Central memory CD8-positive, alpha-beta T cell (primary cell): ENCODE measurements around the gene SPECC1L.

ENCODE experiments used
- ATAC-seq: fragments of 150-1000 bp; cut with Tn5 transposase; replicated peaks from 2 replicates; pipeline ENCODE4 v1.10.0; 2022; ENCODE audit warnings: mild to moderate bottlenecking, moderate FRiP score, moderate number of reproducible peaks; ENCODE audit not compliant: poor library complexity, severe bottlenecking; ENCODE audit errors: extremely low read depth
- DNase-seq, 2 donors: peaks; one replicate each; pipeline ENCODE4 v3.0.0; 2021; ENCODE audit warnings: low spot score in 2 of 2
- H3K27ac Mint-ChIP-seq: one replicate; pipeline ENCODE4 v1.8.0; 2022; ENCODE audit warnings: low read depth, mild to moderate bottlenecking, moderate library complexity, mixed read lengths
- H3K27me3 Mint-ChIP-seq: one replicate; pipeline ENCODE4 v1.8.0; 2022; ENCODE audit warnings: mixed read lengths
- H3K36me3 Mint-ChIP-seq: one replicate; pipeline ENCODE4 v1.8.0; 2022; ENCODE audit warnings: mild to moderate bottlenecking, moderate library complexity, mixed read lengths; ENCODE audit not compliant: insufficient read depth
- H3K4me1 Mint-ChIP-seq: one replicate; pipeline ENCODE4 v1.8.0; 2022; ENCODE audit warnings: mixed read lengths
- H3K4me3 Mint-ChIP-seq: one replicate; pipeline ENCODE4 v1.8.0; 2022; ENCODE audit warnings: mild to moderate bottlenecking, moderate library complexity, mixed read lengths
- H3K9me3 Mint-ChIP-seq: one replicate; pipeline ENCODE4 v1.8.0; 2022; ENCODE audit warnings: mixed read lengths

Gene SPECC1L

DNA sequence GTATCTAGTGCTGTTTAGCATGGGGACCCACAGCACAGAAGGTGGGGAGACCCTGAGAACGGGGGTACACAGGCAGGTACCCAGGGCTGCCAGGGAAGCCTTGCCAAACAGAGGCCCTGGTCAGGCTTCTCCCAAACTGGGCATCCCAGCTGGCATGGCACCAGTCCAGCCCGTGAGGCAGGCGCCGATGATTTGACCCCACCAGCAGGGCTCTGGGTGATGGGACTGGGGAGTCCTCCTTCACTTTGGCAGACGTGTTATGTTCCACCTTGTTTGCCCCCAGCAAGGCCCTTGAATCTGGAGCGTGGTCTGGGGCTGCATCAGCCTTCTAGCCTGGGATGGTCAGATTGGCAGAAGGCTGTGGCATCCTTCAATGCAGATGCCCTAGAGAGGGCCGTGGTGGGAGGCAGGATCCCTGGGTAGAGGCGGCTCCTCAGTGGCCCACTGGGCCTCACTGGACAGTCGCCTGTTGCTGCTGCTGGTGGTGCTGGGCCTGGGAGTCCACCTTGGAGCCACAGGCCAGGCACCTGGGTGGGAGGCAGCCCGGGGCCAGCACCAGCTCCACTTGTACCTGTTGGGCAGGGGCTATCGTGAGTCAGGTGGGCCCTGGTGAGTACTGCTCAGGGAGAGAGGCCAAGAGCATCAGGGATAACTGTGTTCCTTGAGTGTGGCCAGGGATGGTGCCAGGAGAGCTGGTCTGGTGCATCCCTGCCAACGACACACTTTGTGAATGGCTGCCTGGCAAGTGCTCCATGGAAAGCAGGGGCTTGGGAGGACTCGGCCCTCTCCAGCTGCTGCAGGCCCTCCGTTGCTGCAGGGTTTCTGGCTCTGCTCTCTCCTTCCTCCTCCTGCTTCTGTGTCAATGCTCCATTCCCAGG is 160.0 kb downstream of the SPECC1L start:
- peaks cover 28% of the 10 kb centered on the region for H3K36me3 Mint-ChIP-seq
- ATAC-seq (no peak), DNase-seq (no peak)
- H3K4me1 Mint-ChIP-seq, result peaks cover 79% of the 10 kb centered on the region
- no peaks in the 10 kb centered on the region for H3K27me3 Mint-ChIP-seq
- no peaks in the 10 kb centered on the region for H3K9me3 Mint-ChIP-seq
- H3K4me3 Mint-ChIP-seq, result peak overlapping the region; percentile 86
- H3K27ac Mint-ChIP-seq, result peak overlapping the region; percentile 98

DNA sequence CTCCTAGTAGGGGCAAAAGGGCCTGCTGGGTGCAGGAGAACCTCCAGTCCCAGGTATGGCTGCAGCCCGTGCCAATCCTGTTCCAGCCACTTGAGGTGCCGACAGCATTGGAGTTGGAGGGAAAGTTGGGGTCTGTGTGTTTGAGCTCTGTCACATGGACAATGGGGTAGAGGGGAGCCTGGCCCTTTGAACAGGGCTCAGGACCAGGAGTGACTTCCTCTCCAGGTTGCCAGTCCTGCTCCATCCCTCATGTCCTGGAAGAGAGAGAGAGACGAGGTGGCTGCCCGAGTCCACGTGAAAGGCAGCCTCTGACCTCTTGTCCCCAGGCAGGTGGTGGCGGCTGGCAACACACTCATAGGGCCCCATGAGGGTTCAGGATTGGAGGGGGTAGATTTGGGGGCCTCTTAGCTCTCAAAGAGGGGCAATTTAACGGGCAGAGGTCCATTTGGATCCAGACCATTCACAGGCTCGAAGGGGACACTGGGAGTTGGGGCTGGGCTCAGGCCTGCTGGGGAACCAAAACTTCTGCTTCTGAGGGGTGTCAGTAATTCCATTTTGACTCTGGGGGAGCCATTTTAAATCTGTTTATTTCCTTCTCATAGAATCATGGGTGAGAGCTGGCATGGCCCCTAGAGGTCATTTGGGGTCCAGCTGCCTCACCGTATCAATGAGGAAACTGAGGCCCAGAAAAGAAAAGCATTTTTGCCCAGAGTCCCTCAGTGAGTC is 160.8 kb downstream of the SPECC1L start:
- H3K36me3 Mint-ChIP-seq, result peaks cover 27% of the 10 kb centered on the region
- DNase-seq, result no peak
- peaks cover 77% of the 10 kb centered on the region for H3K4me1 Mint-ChIP-seq
- H3K27ac Mint-ChIP-seq, result peak overlapping the region; percentile 71
- no peak for ATAC-seq
- no peaks in the 10 kb centered on the region for H3K27me3 Mint-ChIP-seq
- H3K4me3 Mint-ChIP-seq, result peak overlapping the region; percentile 48
- H3K9me3 Mint-ChIP-seq, result no peaks in the 10 kb centered on the region

DNA sequence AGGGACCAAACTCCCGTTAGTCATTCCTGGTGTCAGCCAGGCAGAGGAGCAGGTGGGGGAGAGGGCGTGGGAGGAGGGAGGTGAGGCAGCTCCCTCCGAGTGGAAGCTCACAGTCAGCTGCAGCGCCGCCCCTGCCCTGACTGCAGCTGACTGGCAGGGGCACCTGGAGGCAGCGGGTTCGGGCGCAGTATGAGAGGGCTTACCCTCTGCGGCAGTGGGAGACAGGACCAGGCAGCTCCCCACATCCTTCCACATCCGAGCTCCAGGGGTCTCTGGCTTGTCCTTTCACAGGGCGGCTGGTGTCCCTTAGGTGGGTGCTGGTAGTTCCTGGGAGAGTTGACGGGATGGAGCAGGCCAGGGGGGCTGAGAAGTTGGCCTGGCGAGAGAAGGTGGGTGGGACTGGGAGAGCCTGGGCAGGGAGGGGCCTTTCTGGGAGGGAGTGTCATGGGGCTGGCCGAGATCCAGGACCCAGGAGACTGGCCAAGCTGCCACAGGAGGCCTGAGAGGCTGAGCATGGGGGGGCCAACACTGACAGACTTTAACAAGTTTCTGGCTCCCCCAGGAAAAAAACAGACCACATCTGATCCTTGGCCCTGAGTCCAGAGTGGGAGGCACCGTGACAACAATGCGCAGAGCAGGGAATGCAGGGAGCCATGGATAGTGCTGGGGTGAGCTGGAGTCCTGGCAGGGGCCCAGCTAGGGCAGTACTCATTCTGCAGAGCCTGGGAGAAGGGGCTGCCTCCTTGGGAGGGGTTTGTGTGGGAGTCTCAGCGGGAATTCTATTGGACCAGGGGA is 161.6 kb downstream of the SPECC1L start:
- no peak for ATAC-seq
- peak overlapping the region; percentile 48 for H3K4me3 Mint-ChIP-seq
- peaks cover 76% of the 10 kb centered on the region for H3K4me1 Mint-ChIP-seq
- DNase-seq, result no peak
- no peaks in the 10 kb centered on the region for H3K9me3 Mint-ChIP-seq
- H3K27ac Mint-ChIP-seq, result peak overlapping the region; percentile 44
- no peaks in the 10 kb centered on the region for H3K27me3 Mint-ChIP-seq
- H3K36me3 Mint-ChIP-seq, result peaks cover 25% of the 10 kb centered on the region

DNA sequence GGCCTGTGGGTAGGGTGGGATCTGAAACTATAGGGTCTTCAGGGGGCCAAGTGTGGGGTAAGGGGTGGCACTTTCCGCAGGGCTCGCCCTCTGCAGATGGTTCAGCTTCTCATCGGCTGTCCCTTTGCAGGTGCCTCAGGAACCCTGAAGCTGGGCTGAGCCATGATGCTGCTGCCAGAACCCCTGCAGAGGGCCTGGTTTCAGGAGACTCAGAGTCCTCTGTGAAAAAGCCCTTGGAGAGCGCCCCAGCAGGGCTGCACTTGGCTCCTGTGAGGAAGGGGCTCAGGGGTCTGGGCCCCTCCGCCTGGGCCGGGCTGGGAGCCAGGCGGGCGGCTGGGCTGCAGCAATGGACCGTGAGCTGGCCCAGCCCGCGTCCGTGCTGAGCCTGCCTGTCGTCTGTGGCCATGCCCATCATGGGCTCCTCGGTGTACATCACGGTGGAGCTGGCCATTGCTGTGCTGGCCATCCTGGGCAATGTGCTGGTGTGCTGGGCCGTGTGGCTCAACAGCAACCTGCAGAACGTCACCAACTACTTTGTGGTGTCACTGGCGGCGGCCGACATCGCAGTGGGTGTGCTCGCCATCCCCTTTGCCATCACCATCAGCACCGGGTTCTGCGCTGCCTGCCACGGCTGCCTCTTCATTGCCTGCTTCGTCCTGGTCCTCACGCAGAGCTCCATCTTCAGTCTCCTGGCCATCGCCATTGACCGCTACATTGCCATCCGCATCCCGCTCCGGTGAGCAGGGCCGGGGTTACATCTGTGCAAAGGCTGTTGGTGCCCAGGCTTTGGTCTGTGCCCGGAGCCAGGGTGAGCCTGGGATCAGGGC is 162.6 kb downstream of the SPECC1L start:
- Mint-ChIP-seq H3K27ac (peak overlapping the region; percentile 44), H3K4me1 (peaks cover 79% of the 10 kb centered on the region), H3K27me3 (no peaks in the 10 kb centered on the region), H3K9me3 (no peaks in the 10 kb centered on the region), H3K36me3 (peaks cover 21% of the 10 kb centered on the region), H3K4me3 (peak overlapping the region; percentile 64)
- no peak for DNase-seq
- no peak for ATAC-seq

DNA sequence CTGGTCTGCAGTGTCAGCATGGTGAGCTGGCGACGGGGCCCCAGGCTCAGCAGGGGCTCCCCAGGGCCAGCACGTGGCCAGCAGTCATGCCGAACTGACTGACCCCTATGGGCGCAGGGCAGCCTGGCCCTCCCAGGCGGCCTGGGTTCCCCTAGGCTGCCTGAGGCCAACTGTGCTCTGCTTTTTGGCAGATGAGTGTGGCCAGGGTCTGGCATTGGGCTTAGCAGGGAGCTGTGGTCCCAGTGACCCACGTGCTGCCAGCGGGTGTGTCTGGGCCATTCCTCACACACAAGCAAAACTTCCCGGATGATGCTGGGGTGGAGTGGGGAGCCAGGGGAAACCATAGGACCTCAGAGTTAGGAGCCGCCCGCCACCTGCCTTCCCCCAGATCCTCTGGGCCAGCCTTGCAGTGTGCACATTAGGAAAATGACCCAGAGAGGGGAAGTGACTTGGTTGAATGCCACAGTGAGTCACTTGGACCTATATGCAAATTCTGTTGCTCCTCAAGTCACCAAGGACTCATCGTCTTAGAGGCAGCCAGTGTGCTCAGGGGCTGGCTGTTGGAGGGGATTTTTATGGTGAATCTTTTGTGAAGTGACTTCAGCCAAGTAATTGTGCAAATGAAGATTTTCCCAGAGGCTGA is 163.3 kb downstream of the SPECC1L start:
- peak overlapping the region; percentile 64 for H3K4me3 Mint-ChIP-seq
- H3K36me3 Mint-ChIP-seq, result peaks cover 21% of the 10 kb centered on the region
- peak overlapping the region; percentile 93 for H3K27ac Mint-ChIP-seq
- peaks cover 76% of the 10 kb centered on the region for H3K4me1 Mint-ChIP-seq
- H3K27me3 Mint-ChIP-seq, result no peaks in the 10 kb centered on the region
- DNase-seq (no peak), ATAC-seq (peak; percentile 53)
- H3K9me3 Mint-ChIP-seq, result no peaks in the 10 kb centered on the region

DNA sequence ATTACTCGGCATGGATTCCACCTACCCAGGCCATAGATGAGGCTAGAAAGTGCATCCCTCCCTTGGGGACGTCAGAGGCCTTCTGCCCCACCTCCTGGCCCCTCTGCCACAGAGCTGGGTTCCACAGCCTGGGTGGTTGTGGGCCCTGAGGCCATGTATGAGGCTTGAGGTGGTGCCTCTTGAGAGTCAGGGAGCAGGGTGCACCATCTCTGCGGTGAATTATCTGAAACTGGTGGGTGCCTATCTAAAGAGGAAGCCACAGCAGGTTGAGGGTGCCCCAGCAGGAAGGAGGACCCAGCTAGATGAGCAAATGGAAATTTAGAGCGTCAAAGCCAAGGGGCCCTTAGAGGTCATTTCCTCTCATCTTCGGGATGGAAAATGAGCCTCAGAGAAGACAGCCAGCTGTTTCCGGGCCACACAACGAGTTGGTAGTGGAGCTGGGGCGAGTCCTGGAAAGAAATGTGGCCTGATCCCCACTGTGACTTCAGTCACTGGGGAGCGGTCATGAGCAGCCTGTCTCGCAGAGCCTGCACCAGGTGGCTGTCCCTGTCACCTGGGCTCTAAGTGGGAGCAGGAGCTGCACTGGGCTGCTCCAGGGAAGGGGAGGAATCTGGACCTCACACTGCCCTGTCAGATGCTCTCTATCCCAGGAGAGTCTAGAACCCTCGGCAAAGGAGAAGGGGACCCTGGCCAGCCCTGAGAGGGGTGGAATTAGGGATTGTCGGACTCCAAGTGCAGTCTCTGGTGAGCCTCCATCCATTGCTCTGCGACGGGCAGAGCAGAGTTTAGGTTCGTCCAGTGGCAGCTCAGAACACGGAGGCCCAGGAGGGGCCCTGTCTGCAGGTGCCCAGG is 164.1 kb downstream of the SPECC1L start:
- H3K9me3 Mint-ChIP-seq, result no peaks in the 10 kb centered on the region
- ATAC-seq (peak; percentile 94), DNase-seq (peak; percentile 57 to 81)
- H3K36me3 Mint-ChIP-seq, result peaks cover 26% of the 10 kb centered on the region
- peak overlapping the region; percentile 64 for H3K4me3 Mint-ChIP-seq
- peaks cover 69% of the 10 kb centered on the region for H3K4me1 Mint-ChIP-seq
- H3K27ac Mint-ChIP-seq, result peak overlapping the region; percentile 93
- no peaks in the 10 kb centered on the region for H3K27me3 Mint-ChIP-seq

DNA sequence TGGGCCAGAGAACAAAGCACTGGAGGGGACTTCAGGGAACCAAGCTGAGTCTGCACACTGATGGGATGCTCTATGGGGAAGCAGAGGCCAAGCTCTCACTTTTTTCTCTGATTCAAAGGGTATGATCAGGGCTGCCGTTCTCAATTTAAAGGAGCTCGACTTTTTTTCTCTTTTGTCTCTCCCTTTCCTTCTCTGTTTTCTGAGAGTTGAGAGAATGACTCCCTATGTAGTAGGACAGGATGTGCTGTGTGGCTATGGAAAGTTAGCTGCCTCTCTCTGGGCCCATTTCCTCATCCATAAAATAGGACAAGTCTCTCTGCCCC is 164.7 kb downstream of the SPECC1L start:
- H3K27me3 Mint-ChIP-seq, result no peaks in the 10 kb centered on the region
- DNase-seq (no peak), ATAC-seq (no peak)
- H3K27ac Mint-ChIP-seq, result peak overlapping the region; percentile 93
- H3K4me1 Mint-ChIP-seq, result peaks cover 69% of the 10 kb centered on the region
- peaks cover 27% of the 10 kb centered on the region for H3K36me3 Mint-ChIP-seq
- no peaks in the 10 kb centered on the region for H3K9me3 Mint-ChIP-seq
- peak overlapping the region; percentile 64 for H3K4me3 Mint-ChIP-seq

DNA sequence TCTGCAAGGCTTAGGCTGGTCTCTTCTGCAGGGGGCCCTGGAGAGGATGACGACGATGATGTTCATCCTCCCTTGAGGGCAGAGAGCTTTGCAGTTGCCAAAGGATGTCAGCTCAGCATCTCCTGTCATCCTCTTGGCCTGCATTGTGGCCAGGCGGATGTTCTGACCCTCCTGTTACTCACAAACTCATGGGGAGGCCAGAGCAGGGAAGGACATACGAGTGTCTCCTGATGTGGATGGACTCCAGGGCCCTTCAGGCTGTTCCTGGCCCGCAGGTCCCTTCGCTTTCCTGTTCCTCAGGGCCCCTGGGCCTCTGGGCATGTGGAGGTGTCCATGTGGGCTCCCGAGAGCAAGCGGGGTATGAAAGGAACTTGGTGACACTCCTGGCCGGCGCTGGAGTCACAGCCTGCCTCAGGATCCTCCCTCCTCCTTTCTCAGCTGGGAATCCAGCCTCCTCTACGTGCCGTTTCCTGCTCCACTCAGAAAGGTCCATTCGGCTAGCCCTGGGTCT is 165.3 kb downstream of the SPECC1L start:
- Mint-ChIP-seq H3K4me1 (peaks cover 75% of the 10 kb centered on the region), H3K27me3 (no peaks in the 10 kb centered on the region), H3K36me3 (peaks cover 30% of the 10 kb centered on the region), H3K9me3 (no peaks in the 10 kb centered on the region), H3K27ac (peak overlapping the region; percentile 93), H3K4me3 (peak overlapping the region; percentile 64)
- DNase-seq (no peak), ATAC-seq (no peak)

DNA sequence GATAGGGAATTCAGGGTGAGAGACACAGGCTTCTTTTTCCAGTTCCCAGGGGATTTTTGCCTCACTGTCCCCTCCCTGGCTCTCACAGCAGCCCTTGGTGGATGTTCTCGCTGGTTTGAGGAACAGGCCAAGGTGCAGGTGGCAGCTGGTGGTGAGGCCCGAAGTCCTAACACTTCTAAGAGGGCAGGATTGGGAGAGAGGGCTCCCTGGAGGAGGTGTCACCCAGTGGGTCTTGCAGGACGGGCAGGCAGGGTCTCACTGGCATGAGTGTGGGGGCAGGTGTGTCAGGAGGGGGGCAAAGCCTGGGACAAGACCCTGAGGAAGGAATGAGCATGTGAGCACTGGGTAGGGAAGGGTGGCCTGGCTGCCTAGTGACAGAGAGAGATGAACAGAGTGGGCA is 165.9 kb downstream of the SPECC1L start:
- Mint-ChIP-seq H3K9me3 (no peaks in the 10 kb centered on the region), H3K4me3 (no peak overlapping the region), H3K27ac (peak overlapping the region; percentile 93), H3K36me3 (peaks cover 30% of the 10 kb centered on the region), H3K4me1 (peaks cover 72% of the 10 kb centered on the region), H3K27me3 (no peaks in the 10 kb centered on the region)
- ATAC-seq, result no peak
- no peak for DNase-seq

DNA sequence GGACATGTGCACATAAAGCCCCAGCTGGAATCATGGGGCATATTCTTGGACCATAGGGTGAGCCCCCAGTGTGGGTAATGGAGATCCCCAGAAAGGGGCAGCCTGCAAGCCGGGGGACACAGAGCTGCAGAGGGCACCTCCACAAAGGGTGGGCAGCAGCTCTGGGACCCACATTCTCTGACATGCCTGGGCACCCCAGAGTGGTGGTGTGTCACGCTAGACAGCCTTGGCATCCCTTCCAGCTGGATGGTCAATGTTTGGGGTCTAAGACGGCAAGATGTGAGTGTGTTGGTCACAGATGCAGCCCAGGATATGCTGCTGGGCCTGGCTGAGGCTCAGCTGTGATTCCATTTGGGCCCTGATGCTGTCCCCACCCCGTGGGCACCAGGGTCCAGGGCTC is 166.5 kb downstream of the SPECC1L start:
- ATAC-seq (no peak), DNase-seq (no peak)
- Mint-ChIP-seq H3K27ac (peak overlapping the region; percentile 93), H3K27me3 (no peaks in the 10 kb centered on the region), H3K4me1 (peaks cover 67% of the 10 kb centered on the region), H3K4me3 (no peak overlapping the region), H3K36me3 (peaks cover 33% of the 10 kb centered on the region), H3K9me3 (no peaks in the 10 kb centered on the region)
